ENCODE results near the gene SLC11A1. TPM values are rescaled to one million over a fixed set of nuclear protein-coding genes. Genes with fewer than 3 reads are reported as not detected.
A peak's percentile ranks its signal among the peaks of the same experiment; 100 is the strongest.

SLC11A1 gene
- total RNA-seq, 1 donor from 2014 or later, result 0.18 TPM

DNA sequence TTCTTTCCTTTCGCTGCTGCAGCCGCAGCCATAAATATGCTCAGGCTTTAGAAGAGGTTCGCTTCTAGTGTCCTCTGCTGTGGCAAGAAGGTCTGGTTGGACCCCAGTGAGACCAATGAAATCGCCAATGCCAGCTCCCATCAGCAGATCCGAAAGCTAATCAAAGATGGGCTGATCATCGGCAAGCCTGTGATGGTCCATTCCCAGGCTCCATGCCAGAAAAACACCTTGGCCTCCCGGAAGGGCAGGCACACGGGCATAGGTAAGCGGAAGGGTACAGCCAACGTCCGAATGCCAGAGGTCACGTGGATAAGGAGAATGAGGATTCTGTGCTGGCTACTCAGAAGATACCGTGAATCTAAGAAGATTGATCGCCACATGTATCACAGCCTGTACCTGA lies 28.0 kb upstream of the SLC11A1 start:
- Mint-ChIP-seq H3K27ac (no peak overlapping the region), H3K4me1 (ENCODE audit: low read depth) (no peaks in the 10 kb centered on the region), H3K36me3 (ENCODE audit: low read depth) (no peaks in the 10 kb centered on the region), H3K9me3 (peaks cover 6% of the 10 kb centered on the region), H3K27me3 (ENCODE audit: low read depth) (peaks cover 7% of the 10 kb centered on the region), H3K4me3 (ENCODE audit: low read depth) (no peak overlapping the region)
- intact Hi-C loops (cut with micrococcal nuclease), result no loop called here
- DNase-seq (ENCODE audit: low spot score), result no peak

DNA sequence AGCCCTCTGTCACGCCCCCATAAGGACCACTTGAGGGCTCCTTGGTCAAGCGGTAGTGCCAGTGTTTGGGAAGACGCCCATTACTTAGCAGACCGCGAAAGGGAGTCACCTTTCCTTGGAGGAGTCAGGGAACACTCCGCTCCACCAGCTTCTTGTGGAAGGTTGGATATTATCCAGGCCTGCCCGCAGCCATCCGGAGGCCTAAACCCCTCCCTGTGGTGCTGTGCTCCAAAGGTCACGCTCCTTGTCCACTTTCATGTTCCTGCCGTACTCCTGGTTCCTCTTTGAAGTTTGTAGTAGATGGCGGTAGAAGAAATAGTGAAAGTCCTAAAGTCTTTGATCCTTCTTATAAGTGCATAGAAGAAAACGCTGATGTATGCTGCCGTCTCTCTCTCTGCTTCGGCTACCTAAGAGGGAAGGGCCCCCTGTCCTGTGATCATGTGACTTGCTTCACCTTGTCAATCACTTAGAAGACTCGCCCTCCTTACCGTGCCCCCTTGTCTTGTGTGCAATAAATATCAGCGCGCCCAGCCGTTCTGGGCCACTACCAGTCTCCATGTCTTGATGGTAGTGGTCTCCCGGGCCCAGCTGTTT lies 27.1 kb upstream of the SLC11A1 start:
- H3K9me3 Mint-ChIP-seq, result peaks cover 6% of the 10 kb centered on the region
- no peaks in the 10 kb centered on the region for H3K36me3 Mint-ChIP-seq (ENCODE audit: low read depth)
- intact Hi-C loops (cut with micrococcal nuclease), result no loop called here
- peaks cover 7% of the 10 kb centered on the region for H3K27me3 Mint-ChIP-seq (ENCODE audit: low read depth)
- H3K4me1 Mint-ChIP-seq (ENCODE audit: low read depth), result no peaks in the 10 kb centered on the region
- DNase-seq (ENCODE audit: low spot score), result no peak
- H3K4me3 Mint-ChIP-seq (ENCODE audit: low read depth), result no peak overlapping the region
- no peak overlapping the region for H3K27ac Mint-ChIP-seq

DNA sequence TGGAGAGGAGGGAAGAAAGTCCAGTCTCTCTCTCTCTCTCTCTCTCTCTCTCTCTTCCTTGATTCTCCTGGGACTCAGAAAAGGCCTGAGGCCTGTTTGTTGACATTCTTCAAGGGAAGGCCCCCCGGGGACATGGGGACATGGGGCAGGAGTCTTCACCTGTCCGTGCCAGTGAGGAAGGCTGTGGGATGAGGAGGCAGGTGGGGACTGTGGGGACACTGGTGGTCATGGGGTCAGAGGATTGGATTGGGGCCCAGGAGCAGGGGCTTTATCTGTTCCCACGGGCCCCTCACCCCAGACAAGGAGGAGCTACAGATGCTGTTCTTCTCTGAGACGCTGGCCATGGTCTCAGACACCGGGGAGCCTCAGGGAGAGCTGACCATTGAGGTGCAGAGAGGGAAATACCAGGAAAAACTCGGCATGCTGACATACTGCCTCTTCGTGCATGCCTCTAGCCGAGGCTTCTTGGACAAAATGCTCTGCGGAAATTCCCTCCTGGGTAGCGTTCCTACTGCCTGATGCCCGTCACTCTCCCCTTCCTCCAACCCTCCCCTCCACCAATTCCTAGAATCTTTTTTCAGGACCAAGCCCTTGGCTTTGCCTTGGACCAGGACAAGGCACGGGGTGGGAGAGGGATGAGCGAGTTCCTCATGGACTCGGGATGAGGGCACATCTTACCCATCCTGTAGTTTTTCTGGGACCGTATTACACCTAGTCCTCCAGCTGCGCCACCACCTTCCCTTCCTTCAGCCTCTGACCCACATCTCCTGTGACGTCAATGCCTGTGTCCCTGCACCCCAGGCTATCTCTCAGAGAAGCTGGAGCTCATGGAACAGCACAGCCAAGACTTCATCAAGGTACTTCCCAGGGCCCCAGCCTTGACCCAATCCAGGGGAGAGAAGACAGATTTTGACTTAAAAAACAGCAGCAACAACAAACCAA lies 24.6 kb upstream of the SLC11A1 start:
- no peak for DNase-seq (ENCODE audit: low spot score)
- Mint-ChIP-seq H3K4me1 (ENCODE audit: low read depth) (no peaks in the 10 kb centered on the region), H3K4me3 (ENCODE audit: low read depth) (no peak overlapping the region), H3K36me3 (ENCODE audit: low read depth) (no peaks in the 10 kb centered on the region), H3K27me3 (ENCODE audit: low read depth) (peaks cover 3% of the 10 kb centered on the region), H3K9me3 (no peaks in the 10 kb centered on the region), H3K27ac (no peak overlapping the region)
- intact Hi-C loops (cut with micrococcal nuclease), result no loop called here

DNA sequence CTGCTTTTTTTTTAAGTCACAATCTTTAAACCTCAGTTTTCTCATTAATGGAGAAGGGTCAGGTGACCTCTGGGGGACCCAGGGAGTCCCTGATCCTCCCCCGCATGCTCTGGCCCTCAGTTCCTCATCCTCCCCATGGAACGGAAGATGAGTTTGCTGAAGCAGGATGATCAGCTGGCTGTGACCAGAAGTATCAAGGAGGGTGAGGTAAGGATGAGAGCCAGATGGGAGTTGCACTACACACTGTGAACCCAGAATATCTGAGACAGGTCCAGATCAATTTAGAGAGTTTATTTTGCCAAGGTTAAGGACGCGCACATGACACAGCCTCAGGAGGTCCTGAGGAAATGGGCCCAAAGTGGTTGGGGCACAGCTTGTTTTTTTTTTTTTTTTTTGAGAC lies 21.6 kb upstream of the SLC11A1 start:
- Mint-ChIP-seq H3K4me1 (ENCODE audit: low read depth) (no peaks in the 10 kb centered on the region), H3K4me3 (ENCODE audit: low read depth) (no peak overlapping the region), H3K36me3 (ENCODE audit: low read depth) (no peaks in the 10 kb centered on the region), H3K27me3 (ENCODE audit: low read depth) (peaks cover 1% of the 10 kb centered on the region), H3K27ac (no peak overlapping the region), H3K9me3 (no peaks in the 10 kb centered on the region)
- intact Hi-C loops (cut with micrococcal nuclease), result no loop called here
- DNase-seq (ENCODE audit: low spot score), result no peak

DNA sequence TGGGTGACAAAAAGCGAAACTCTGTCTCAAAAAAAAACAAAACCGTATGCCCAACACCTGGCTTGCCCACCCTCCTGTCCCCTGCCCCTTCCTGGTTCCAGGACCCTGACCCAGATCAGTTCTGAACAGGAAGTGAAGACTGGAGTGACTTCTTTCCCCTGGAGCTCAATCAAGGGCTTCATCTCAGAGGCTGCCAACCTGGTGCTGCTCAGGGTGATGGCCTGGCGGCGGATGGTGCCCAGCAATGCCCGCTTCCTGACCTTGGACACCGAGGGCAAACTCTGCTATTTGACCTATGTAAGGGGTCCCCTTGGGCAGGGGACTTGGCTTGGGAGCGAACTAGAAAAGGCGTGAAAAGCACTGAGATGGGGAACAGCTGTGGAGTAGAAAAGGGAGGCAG lies 19.5 kb upstream of the SLC11A1 start:
- H3K27me3 Mint-ChIP-seq (ENCODE audit: low read depth), result peaks cover 5% of the 10 kb centered on the region
- H3K9me3 Mint-ChIP-seq, result no peaks in the 10 kb centered on the region
- H3K4me3 Mint-ChIP-seq (ENCODE audit: low read depth), result no peak overlapping the region
- peaks cover 6% of the 10 kb centered on the region for H3K4me1 Mint-ChIP-seq (ENCODE audit: low read depth)
- intact Hi-C loops (cut with micrococcal nuclease), result no loop called here
- no peak for DNase-seq (ENCODE audit: low spot score)
- no peaks in the 10 kb centered on the region for H3K36me3 Mint-ChIP-seq (ENCODE audit: low read depth)
- no peak overlapping the region for H3K27ac Mint-ChIP-seq

DNA sequence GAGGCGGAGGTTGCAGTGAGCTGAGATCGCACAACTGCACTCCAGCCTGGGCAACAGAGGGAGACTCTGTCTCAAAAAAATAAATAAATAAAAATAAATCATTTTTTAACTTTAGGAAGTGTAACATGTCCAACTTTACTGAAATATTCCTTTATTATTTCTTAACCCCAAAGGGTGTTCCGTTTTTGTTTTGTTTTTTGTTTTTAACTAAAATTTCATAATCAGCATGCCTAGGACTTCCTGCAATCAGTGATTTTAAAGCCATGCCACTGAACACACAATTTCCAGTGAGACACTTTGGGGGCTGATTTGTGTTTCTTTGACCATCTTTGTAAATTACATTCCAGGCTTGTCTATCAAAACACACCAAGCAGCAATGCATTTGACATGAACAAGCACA lies 18.3 kb upstream of the SLC11A1 start:
- no peaks in the 10 kb centered on the region for H3K9me3 Mint-ChIP-seq
- intact Hi-C loops (cut with micrococcal nuclease), result no loop called here
- no peak for DNase-seq (ENCODE audit: low spot score)
- no peak overlapping the region for H3K27ac Mint-ChIP-seq
- peaks cover 9% of the 10 kb centered on the region for H3K4me1 Mint-ChIP-seq (ENCODE audit: low read depth)
- H3K4me3 Mint-ChIP-seq (ENCODE audit: low read depth), result no peak overlapping the region
- H3K36me3 Mint-ChIP-seq (ENCODE audit: low read depth), result no peaks in the 10 kb centered on the region
- H3K27me3 Mint-ChIP-seq (ENCODE audit: low read depth), result peaks cover 5% of the 10 kb centered on the region

DNA sequence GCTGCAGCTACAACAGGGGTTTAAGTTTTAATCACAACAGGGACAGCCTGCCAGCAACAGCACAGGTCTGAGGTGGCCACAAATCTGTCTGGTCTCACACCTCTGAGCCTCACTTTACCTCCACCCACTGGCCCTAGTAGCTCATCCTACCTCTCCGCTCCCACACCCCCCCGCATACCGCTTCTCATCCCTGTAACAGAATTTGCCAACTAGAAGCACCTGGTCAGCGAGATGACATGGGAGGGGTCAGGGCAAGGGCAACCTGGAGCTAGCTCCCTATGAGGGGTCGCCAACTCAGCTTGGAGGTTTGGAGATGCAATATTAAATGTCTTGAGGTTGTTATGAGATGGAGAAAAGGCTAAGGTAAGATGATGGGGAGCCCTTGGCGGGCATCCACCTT lies 17.9 kb upstream of the SLC11A1 start:
- intact Hi-C loops (cut with micrococcal nuclease), result no loop called here
- DNase-seq (ENCODE audit: low spot score), result no peak
- Mint-ChIP-seq H3K4me1 (ENCODE audit: low read depth) (peaks cover 10% of the 10 kb centered on the region), H3K27ac (no peak overlapping the region), H3K27me3 (ENCODE audit: low read depth) (peaks cover 5% of the 10 kb centered on the region), H3K36me3 (ENCODE audit: low read depth) (no peaks in the 10 kb centered on the region), H3K9me3 (no peaks in the 10 kb centered on the region), H3K4me3 (ENCODE audit: low read depth) (no peak overlapping the region)

DNA sequence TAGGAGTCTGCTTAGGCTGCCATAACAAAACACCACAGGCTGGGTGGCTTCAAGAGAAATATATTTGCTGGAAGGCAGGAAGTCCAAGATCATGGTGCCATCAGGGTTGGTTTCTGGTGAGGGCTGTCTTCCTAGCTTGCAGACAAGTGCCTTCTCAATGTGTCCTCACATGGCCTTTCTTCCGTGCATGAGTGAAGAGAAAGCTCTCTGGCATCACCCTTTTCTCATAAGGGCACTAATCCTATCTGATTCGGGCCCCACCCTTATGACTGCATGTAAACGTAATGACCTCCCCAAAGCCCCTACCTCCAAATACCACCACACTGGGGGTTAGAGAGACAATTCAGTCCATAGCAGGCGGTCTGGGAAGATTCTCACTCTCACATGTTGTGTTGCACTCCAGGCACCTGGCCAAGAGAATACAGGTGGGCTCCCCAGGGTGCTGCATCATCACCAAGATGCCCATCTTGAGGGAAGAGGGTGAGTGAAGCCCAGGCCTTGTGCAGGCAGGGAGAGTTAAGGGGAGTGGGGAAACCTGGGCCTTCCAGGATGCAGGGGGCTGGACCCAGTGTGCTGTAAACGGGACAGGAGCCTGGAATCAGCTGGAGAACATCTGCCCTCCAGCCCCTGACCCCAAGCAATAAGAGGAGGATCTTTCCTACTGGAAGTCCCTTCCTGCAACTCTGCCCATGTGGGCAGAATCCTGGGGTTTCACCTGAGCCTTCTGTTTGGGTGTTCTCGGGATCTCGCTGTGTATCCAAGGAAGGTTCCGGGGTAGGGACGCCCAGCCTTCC lies 15.3 kb upstream of the SLC11A1 start:
- peaks cover 12% of the 10 kb centered on the region for H3K4me1 Mint-ChIP-seq (ENCODE audit: low read depth)
- H3K27me3 Mint-ChIP-seq (ENCODE audit: low read depth), result peaks cover 14% of the 10 kb centered on the region
- H3K9me3 Mint-ChIP-seq, result no peaks in the 10 kb centered on the region
- H3K27ac Mint-ChIP-seq, result peak overlapping the region; percentile 74
- intact Hi-C loops (cut with micrococcal nuclease), result loop anchor here (1.0 to 5.0 kb wide), 3 partner anchors 29 to 75 kb away; partner anchors contain the start of gene TMBIM1
- no peak for DNase-seq (ENCODE audit: low spot score)
- H3K36me3 Mint-ChIP-seq (ENCODE audit: low read depth), result no peaks in the 10 kb centered on the region
- H3K4me3 Mint-ChIP-seq (ENCODE audit: low read depth), result peak overlapping the region; percentile 74

DNA sequence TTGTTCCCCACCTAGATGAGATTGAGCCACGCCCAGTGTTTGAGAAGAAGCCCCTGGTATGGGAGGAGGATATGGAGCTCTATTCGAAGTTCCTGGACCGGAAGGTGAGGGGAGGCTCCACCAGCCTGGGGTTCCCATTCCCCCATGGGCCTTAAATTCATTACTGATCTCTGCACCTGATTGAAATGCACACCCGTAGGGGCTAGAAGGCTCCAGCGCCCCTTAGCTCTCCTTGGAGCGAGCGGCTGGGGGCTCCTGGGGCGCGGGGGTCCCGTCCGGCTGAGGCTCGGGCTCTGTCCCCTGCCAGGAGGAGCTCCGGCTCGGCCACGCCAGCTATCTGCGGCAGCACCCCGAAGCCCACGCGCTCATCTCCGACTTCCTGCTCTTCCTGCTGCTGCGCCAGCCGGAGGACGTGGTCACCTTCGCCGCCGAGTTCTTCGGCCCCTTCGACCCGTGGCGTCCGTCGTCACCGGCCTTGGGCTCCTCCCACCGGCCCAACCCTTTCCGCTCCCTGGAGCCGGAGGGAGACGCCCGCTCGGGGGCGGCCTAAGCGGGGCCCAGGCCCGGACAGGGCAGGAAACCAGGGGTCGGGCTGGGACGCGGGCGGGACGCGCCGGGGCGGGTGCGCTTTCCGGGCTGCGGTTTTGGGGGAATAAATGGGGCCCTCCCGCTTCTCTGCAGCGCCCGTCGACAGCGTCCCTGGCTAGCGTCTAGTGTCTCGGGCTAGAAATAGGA lies 14.5 kb upstream of the SLC11A1 start:
- peak; percentile 63 for DNase-seq (ENCODE audit: low spot score)
- Mint-ChIP-seq H3K4me3 (ENCODE audit: low read depth) (peak overlapping the region; percentile 74), H3K4me1 (ENCODE audit: low read depth) (peaks cover 12% of the 10 kb centered on the region), H3K27me3 (ENCODE audit: low read depth) (peaks cover 14% of the 10 kb centered on the region), H3K36me3 (ENCODE audit: low read depth) (no peaks in the 10 kb centered on the region), H3K9me3 (no peaks in the 10 kb centered on the region), H3K27ac (peak overlapping the region; percentile 74)
- intact Hi-C loops (cut with micrococcal nuclease), result loop anchor here (1.0 to 5.0 kb wide), 3 partner anchors 29 to 75 kb away; partner anchors contain the start of gene TMBIM1

DNA sequence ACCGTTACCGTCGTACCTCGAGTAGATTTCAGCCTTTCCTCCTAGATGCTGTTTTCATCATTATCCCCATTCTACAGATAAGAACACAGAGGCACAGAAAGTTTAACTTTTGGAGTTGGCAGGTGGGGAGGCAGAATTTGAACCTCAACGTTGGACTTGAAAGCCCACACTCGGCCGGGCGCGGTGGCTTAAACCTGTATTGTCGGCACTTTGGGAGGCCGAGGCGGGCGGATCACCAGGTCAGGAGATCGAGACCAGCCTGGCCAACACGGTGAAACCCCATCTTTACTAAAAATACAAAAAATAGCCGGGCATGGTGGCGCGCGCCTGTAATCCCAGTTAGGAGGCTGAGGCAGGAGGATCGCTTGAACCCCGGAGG lies 13.9 kb upstream of the SLC11A1 start:
- Mint-ChIP-seq H3K36me3 (ENCODE audit: low read depth) (no peaks in the 10 kb centered on the region), H3K27me3 (ENCODE audit: low read depth) (peaks cover 14% of the 10 kb centered on the region), H3K4me1 (ENCODE audit: low read depth) (peaks cover 12% of the 10 kb centered on the region), H3K27ac (peak overlapping the region; percentile 34), H3K4me3 (ENCODE audit: low read depth) (peak overlapping the region; percentile 74), H3K9me3 (no peaks in the 10 kb centered on the region)
- intact Hi-C loops (cut with micrococcal nuclease), result loop anchor here (5.0 kb wide), 2 partner anchors 46 to 76 kb away; partner anchors contain the start of gene TMBIM1
- no peak for DNase-seq (ENCODE audit: low spot score)

DNA sequence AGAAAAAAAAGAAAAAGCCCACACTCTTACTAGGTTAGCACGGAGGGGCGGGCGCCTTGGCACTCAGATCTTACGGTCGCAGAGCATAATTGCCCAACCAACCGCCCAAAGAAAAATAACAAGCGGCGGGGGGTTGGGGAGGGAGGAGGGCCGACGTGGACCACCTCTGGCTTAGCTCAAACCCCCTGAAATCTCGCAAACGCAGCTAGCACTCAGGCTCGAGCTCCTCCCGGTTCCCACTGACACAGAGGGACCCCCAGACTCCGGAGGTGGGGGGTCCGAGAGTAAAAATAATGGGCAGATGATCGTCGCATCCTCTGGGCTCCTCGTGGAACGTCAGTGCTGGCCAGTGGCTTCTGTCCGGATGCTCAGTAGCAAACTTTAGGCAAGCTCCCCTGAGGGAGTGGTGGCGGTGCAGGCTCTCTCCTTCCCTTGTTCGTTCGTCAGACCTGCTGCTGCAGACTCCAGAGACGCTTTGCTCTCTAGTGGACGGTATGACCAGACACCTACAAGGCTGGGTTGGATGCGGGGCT lies 13.4 kb upstream of the SLC11A1 start:
- intact Hi-C loops (cut with micrococcal nuclease), result loop anchor here (5.0 kb wide), 2 partner anchors 46 to 76 kb away; partner anchors contain the start of gene TMBIM1
- Mint-ChIP-seq H3K36me3 (ENCODE audit: low read depth) (no peaks in the 10 kb centered on the region), H3K9me3 (no peaks in the 10 kb centered on the region), H3K27me3 (ENCODE audit: low read depth) (peaks cover 14% of the 10 kb centered on the region), H3K4me1 (ENCODE audit: low read depth) (peaks cover 12% of the 10 kb centered on the region), H3K4me3 (ENCODE audit: low read depth) (peak overlapping the region; percentile 30), H3K27ac (no peak overlapping the region)
- DNase-seq (ENCODE audit: low spot score), result no peak

DNA sequence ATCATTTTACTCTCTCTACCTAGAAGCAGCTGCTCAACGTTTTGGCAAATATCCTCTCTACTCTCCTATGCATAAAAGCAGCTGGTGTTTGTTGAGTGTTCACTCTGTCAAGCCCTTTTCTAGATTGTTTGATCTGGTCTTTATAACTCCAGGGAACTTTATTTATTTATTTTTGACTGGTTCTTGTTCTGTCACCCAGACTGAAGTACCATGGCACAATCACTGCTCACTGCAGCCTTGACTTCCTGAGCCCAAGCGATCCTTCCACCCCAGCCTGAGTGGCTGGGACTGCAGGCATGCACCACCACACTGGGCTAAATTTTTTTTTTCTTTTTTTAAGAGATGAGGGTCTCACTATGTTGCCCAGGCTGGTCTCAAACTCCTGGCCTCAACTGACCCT lies 12.7 kb upstream of the SLC11A1 start:
- H3K4me3 Mint-ChIP-seq (ENCODE audit: low read depth), result peak overlapping the region; percentile 48
- H3K27me3 Mint-ChIP-seq (ENCODE audit: low read depth), result peaks cover 14% of the 10 kb centered on the region
- intact Hi-C loops (cut with micrococcal nuclease), result loop anchor here (5.0 kb wide), 2 partner anchors 47 to 77 kb away; partner anchors contain the start of gene TMBIM1
- no peak overlapping the region for H3K27ac Mint-ChIP-seq
- H3K9me3 Mint-ChIP-seq, result no peaks in the 10 kb centered on the region
- no peaks in the 10 kb centered on the region for H3K36me3 Mint-ChIP-seq (ENCODE audit: low read depth)
- H3K4me1 Mint-ChIP-seq (ENCODE audit: low read depth), result peaks cover 12% of the 10 kb centered on the region
- DNase-seq (ENCODE audit: low spot score), result no peak

Data from activated T-helper 2 cell treated with anti-CD3 and anti-CD28 coated beads, Interferon-gamma antibody, Interleukin-2, Interleukin-4, amounts not matched to agents 10 μg/mL and 5 μg/mL and 100 μg/mL, durations not matched to agents 14 hours and 24 hours and 36 hours (primary cell).